Vagina (tissue), 2 donors: Measurements from ENCODE around the gene IFNL3. TPM values are rescaled to one million over a fixed set of nuclear protein-coding genes. Genes with fewer than 3 reads are reported as not detected.

Source experiments
- DNase-seq, 2 donors: peaks; one replicate each; pipeline ENCODE4 v3.0.0-alpha.2; 2017; ENCODE audit errors: extremely low spot score in 2 of 2
- H3K27ac ChIP-seq: fragments of 200-600 bp; sonication (generic); one replicate; pipeline ENCODE4 v1.5.1; 2019
- H3K27me3 ChIP-seq: fragments of 200-600 bp; sonication (generic); one replicate; pipeline ENCODE4 v1.5.1; 2019
- H3K36me3 ChIP-seq, 2 donors: fragments of 200-600 bp; sonication (generic); one replicate each; pipeline ENCODE4 v1.5.1; 2017 to 2019
- H3K4me1 ChIP-seq: fragments of 200-600 bp; sonication (generic); one replicate; pipeline ENCODE4 v1.5.1; 2019
- H3K4me3 ChIP-seq, 2 donors: fragments of 200-600 bp; sonication (generic); 1 replicate in 1 of 2; 2 replicates in 1 of 2; pipeline ENCODE4 v1.5.1; 2016 to 2019
- H3K9me3 ChIP-seq: fragments of 200-600 bp; sonication (generic); one replicate; pipeline ENCODE4 v1.5.1; 2019
- CTCF ChIP-seq, 3 experiments: fragments of 450-650 bp in 2 of 3; fragments of 200-600 bp in 1 of 3; sonication (generic) in 1 of 3; IDR thresholded peaks; one replicate each; pipeline ENCODE4 v1.5.1; 2017 to 2019; ENCODE audit warnings: antibody characterized with exemption in 3 of 3, mild to moderate bottlenecking in 2 of 3, moderate library complexity in 2 of 3
- POLR2A ChIP-seq, 2 donors: fragments of 450-650 bp; IDR thresholded peaks; one replicate each; pipeline ENCODE4 v1.6.1; 2017; ENCODE audit warnings: antibody characterized with exemption in 2 of 2, mild to moderate bottlenecking in 2 of 2, moderate library complexity in 2 of 2
- POLR2AphosphoS5 ChIP-seq, 2 donors: sonication (generic); formaldehyde crosslinking; IDR thresholded peaks; one replicate each; pipeline ENCODE4 v1.9.0; 2017; ENCODE audit warnings: antibody characterized with exemption in 2 of 2, mild to moderate bottlenecking in 2 of 2, low read depth in 1 of 2; ENCODE audit not compliant: insufficient read depth in 1 of 2
- intact Hi-C: fragments of 100-400 bp; cut with DNase I; formaldehyde crosslinking; loops from one replicate; pipeline ENCODE4 v1.15.1; 2023
- total RNA-seq: library from RNA; depleted of rRNA; stranded (reverse); fragments of >200 nt; gene quantifications from one replicate; pipeline ENCODE4 v1.2.3, GENCODE V29; 2016

IFNL3 gene
- total RNA-seq, 1 donor from 2014 or later: not detected

- Histone ChIP-seq H3K27ac (no peak overlapping the region), H3K9me3 (no peaks in the 10 kb centered on the region), H3K4me3 (no peak overlapping the region), H3K36me3 (no peaks in the 10 kb centered on the region), H3K4me1 (peaks cover 15% of the 10 kb centered on the region), H3K27me3 (peaks cover 10% of the 10 kb centered on the region)
- TF ChIP-seq POLR2A (IDR thresholded peaks at IDR 0.05): no peak
- no peak for TF ChIP-seq POLR2AphosphoS5 (IDR thresholded peaks at IDR 0.05; ENCODE audit: insufficient read depth in 1 of 2, low read depth in 1 of 2)
- no peak for TF ChIP-seq CTCF (IDR thresholded peaks at IDR 0.05)
- intact Hi-C loops: no loop called here
- no peak for DNase-seq
Measured at GRCh38 chr19:39261704-39262103, 16.9 kb upstream of the IFNL3 start.

GRCh38 chr19:39257227-39257626, 12.4 kb upstream of the IFNL3 start:
- no peak for DNase-seq
- H3K27ac ChIP-seq: no peak overlapping the region
- H3K4me3 ChIP-seq: no peak overlapping the region
- H3K4me1 ChIP-seq: no peaks in the 10 kb centered on the region
- TF ChIP-seq POLR2AphosphoS5 (IDR thresholded peaks at IDR 0.05; ENCODE audit: insufficient read depth in 1 of 2, low read depth in 1 of 2): no peak
- no peak for TF ChIP-seq POLR2A (IDR thresholded peaks at IDR 0.05)
- no peak for TF ChIP-seq CTCF (IDR thresholded peaks at IDR 0.05)
- H3K27me3 ChIP-seq: no peaks in the 10 kb centered on the region
- no peaks in the 10 kb centered on the region for H3K36me3 ChIP-seq
- intact Hi-C loops: no loop called here
- no peaks in the 10 kb centered on the region for H3K9me3 ChIP-seq

GRCh38 chr19:39254531-39255345, 9.9 kb upstream of the IFNL3 start:
- no peaks in the 10 kb centered on the region for H3K4me1 ChIP-seq
- H3K27me3 ChIP-seq: no peaks in the 10 kb centered on the region
- H3K9me3 ChIP-seq: no peaks in the 10 kb centered on the region
- no peak overlapping the region for H3K27ac ChIP-seq
- no peak overlapping the region for H3K4me3 ChIP-seq
- no peaks in the 10 kb centered on the region for H3K36me3 ChIP-seq
- no peak for TF ChIP-seq POLR2AphosphoS5 (IDR thresholded peaks at IDR 0.05; ENCODE audit: insufficient read depth in 1 of 2, low read depth in 1 of 2)
- no peak for TF ChIP-seq CTCF (IDR thresholded peaks at IDR 0.05)
- TF ChIP-seq POLR2A (IDR thresholded peaks at IDR 0.05): no peak
- no peak for DNase-seq
- intact Hi-C loops: no loop called here

GRCh38 chr19:39253374-39254149, 8.8 kb upstream of the IFNL3 start:
- no peaks in the 10 kb centered on the region for H3K27me3 ChIP-seq
- TF ChIP-seq POLR2A (IDR thresholded peaks at IDR 0.05): no peak
- no peak for TF ChIP-seq CTCF (IDR thresholded peaks at IDR 0.05)
- no peak for TF ChIP-seq POLR2AphosphoS5 (IDR thresholded peaks at IDR 0.05; ENCODE audit: insufficient read depth in 1 of 2, low read depth in 1 of 2)
- no peak overlapping the region for H3K27ac ChIP-seq
- no peak for DNase-seq
- no peak overlapping the region for H3K4me3 ChIP-seq
- no peaks in the 10 kb centered on the region for H3K9me3 ChIP-seq
- no peaks in the 10 kb centered on the region for H3K36me3 ChIP-seq
- no peaks in the 10 kb centered on the region for H3K4me1 ChIP-seq
- intact Hi-C loops: no loop called here

- H3K27me3 ChIP-seq: peaks cover 10% of the 10 kb centered on the region
Measured at GRCh38 chr19:39252458-39252857, 7.7 kb upstream of the IFNL3 start.

More at GRCh38 chr19:39252458-39252857, 7.7 kb upstream of the IFNL3 start:
- Histone ChIP-seq H3K36me3 (no peaks in the 10 kb centered on the region), H3K9me3 (no peaks in the 10 kb centered on the region), H3K4me3 (no peak overlapping the region), H3K27ac (no peak overlapping the region), H3K4me1 (peaks cover 6% of the 10 kb centered on the region)
- intact Hi-C loops: no loop called here
- no peak for TF ChIP-seq CTCF (IDR thresholded peaks at IDR 0.05)
- no peak for TF ChIP-seq POLR2A (IDR thresholded peaks at IDR 0.05)
- TF ChIP-seq POLR2AphosphoS5 (IDR thresholded peaks at IDR 0.05; ENCODE audit: insufficient read depth in 1 of 2, low read depth in 1 of 2): no peak
- DNase-seq: no peak
